HG03108 (cell line): ENCODE measurements around the gene CFAP99.

Source experiments
- ATAC-seq: cut with Tn5 transposase; IDR thresholded peaks from one replicate; pipeline ENCODE4 v1.9.1; 2021; ENCODE audit warnings: moderate library complexity; ENCODE audit not compliant: unreplicated experiment

CFAP99 gene

DNA sequence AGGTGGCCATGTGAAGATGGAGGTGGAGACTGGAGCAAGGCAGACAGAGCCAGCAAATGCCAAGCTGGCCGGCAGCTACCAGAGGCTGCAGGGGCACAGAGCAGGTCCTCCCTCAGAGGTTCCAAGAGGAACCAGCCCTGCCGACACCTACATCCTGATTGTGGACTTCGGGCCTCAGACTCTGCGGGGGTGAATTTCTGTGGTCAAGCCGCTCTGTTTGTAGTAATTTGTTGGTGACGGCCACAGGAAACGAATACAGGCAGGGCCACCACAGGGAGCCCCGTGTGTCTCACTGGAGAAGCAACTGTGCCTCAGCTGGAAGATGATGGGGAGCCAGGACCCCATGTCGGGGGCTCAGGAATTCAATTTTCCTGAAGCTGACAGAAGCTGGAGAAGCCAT is 28.6 kb upstream of the CFAP99 start:
- no peak for ATAC-seq

GRCh38 chr4:2390784-2391421 is 27.9 kb upstream of the CFAP99 start:
- no peak for ATAC-seq

- no peak for ATAC-seq
Measured at GRCh38 chr4:2393353-2394270, 25.1 kb upstream of the CFAP99 start.

DNA sequence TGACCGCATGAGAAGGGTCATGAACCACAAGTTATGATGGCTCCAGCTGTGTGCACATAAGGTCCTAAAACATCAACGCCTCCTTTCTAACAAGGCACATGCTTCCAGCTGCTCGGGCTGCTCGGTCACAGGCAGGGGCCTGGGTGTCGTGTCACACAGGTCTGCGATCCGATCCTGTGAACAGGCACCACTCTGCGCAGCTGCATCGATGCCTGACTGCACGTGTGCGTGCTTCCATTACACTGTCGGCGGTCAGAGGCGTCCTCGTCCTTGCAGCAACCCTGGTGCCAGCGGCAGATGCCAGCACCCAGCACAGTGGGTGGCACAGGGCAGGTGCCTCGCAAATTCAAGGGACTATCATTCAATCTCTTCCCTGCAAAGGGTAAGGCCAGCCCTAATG is 24.2 kb upstream of the CFAP99 start:
- ATAC-seq = no peak

DNA sequence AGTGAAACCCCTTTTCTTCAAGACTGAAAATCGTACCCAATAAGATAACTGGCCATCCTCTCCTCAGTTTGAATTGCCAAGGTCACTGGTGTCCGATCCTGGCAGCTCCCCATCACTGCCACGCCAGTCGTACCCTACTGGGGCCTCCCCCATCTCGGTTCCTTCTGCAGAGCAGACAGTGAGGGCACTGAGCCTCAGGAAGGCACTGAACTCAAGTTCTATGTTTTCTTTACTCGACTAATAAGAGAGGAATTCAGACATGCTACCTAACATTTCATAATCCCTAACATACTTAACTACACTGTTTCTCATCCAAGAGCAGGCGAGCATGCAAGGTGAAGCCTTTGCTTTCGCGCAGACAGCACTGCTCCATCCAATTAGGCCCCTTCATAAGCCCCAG is 23.7 kb upstream of the CFAP99 start:
- ATAC-seq = no peak

GRCh38 chr4:2395584-2395983 is 23.2 kb upstream of the CFAP99 start:
- no peak for ATAC-seq

GRCh38 chr4:2396781-2397368 is 21.9 kb upstream of the CFAP99 start:
- no peak for ATAC-seq

- ATAC-seq = no peak
Measured at GRCh38 chr4:2397596-2398379, 21.0 kb upstream of the CFAP99 start.

DNA sequence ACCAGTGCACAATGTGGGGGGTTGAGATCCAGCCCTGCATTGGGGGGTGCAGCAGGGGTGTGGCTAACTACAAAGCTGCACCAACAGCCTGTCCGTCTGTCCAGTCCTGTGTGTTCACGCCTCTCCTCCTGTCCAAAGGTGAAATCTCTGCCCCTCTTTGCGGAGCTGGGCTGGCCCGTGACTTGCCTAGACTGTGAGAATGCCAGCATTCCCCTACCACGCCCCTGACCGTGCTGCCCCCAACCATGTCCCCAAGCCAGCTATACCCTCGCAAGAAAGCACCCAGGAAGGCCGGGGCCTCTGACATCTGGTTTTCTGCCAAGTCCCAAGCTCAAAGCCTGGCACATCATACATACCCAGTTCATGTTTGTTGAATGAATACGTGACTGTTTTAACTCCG is 19.5 kb upstream of the CFAP99 start:
- no peak for ATAC-seq

- ATAC-seq = no peak
Measured at GRCh38 chr4:2399631-2400190, 19.0 kb upstream of the CFAP99 start.

- no peak for ATAC-seq
Measured at GRCh38 chr4:2400841-2401609, 17.7 kb upstream of the CFAP99 start.

DNA sequence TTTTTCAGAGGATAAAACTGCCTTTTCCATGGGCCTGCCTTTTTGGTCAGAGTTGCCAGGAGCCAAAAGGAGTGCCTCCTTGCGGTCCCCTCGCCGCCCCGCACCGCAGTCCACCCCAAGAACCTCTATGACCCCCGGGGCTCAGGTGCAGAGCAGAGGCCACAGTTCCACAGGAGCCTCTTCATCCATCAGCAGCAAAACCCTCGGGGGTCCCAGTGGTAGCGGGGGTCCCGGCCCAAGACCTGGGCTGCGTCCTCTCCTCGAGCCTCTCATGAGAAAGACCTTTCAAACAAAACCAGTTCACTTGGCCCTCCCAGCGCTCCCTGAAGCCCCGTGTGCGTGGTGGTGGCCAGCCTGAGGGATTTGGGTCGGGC is 17.2 kb upstream of the CFAP99 start:
- ATAC-seq = no peak

DNA sequence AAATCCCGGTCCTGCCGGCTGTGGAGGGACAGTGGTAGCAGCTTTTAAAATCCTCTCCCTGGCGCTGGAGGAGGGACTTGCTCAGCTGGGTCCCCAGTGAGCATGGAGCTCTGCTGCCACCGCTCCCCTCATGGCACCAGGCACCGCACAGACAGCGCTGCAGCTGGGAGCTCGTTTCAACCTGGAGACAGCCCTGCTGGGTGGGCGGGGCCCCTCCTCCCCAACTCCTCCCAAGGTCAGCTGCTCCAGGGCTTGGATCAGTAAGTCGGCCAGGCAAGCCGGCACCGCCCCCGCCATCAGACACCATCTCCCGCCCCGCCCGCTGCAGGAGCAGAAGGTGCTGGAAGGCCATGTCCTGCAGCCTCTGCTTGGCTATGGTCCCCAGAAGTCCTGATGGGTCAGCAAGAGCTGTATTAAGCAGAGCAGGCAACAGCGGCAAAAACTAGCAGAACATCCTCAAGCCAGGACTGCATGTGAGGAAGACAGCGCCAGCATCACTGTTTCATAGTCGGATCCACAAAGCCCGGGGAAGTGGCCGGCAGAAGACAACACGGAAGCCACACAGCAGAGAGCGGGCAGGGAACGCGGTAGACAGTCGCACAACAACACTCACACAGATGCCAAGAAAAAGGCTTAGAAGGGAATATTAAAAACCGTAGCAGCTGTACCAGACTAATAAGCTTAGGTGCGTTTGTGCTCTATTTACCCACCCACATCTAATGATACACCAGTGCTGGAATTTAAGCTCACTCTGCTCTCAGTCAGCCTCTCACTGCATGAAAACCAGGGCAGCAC is 16.5 kb upstream of the CFAP99 start:
- no peak for ATAC-seq

DNA sequence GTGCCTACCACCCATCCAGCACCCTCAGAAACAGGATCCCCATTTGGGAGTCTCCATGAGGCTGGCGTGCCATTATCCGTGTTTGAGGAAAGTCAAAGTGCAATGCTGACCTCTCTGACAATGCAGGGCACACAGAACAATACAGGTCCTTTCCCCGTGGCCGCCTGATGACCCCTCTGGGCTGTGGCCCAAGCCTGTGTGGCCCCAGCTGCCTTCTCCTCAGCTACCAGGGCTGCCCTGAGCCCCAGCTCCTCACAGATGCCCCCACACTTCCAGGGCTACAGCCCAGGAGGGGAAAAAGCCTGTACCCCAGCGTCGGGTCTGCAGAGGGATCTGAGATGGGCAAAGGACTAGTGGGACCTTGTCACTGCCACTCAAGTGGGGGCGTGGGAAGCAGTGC is 15.8 kb upstream of the CFAP99 start:
- no peak for ATAC-seq

- ATAC-seq = no peak
Measured at GRCh38 chr4:2406406-2406805, 12.3 kb upstream of the CFAP99 start.

DNA sequence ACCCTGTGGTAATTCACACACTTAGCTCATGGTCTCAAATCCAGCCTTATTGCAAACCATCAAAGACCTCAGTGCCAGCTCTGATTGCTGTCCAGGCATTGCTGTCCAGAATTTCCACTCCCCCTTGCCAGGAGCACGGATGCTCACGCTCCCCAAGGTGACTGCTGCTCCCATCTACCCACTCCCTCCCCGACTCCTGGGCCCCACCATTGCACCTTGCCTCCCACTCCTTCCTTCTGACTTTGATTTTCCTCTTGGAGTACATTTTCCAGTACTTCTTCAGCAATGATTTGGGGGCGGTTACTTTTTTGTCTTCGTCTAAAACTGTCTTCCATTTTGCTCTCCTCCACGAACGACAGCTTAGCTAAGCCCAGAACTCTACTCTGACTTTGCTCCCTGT is 11.8 kb upstream of the CFAP99 start:
- ATAC-seq = no peak

- ATAC-seq = no peak
Measured at GRCh38 chr4:2407991-2408342, 10.8 kb upstream of the CFAP99 start.

DNA sequence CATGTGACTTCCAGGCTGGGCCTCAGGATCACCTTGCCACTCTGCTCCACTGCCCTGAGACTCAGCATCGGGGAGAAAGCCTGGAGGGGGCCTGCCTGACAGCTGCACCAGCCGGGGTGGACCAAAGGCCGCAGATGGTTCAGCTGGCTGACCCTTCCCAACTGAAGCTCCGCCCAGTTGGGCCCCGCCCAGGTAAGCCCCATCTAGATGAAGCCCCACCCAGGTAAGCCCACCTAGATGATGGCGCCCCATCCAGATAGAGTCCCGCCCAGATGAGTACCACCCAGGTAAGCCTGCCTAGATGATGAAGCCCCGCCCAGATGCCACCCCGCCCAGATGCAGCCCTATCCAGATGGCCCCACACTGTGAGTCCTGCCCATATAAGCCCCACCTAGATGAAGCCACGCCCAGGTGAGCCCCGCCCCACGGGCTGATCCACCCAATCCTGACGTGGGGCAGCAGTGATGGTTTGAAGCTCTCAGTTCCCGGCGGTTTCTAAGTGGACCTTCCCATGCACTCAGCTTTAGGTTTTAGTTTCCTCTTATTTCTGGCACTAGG is 10.3 kb upstream of the CFAP99 start:
- no peak for ATAC-seq

DNA sequence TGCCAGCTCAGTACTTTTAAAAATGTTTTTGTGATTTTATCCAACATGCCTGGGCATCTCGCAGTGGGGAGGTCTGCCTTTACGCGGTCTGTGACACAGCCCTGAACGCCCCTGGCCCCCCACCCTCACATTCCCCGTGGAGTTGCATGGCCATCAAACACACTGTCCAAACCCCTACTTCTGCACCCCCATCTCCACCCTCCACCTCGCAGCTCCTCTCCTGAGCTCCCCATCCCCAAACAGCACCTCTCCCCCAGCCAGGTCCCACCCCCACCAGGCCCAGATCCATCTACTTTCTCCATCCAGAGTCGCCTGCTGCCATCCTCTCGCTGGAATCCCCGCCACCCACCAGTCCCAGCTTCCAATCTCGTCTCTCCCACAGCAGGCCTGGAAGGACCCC is 9.8 kb upstream of the CFAP99 start:
- no peak for ATAC-seq
